Transverse colon (tissue), 4 donors: Measurements from ENCODE around the gene METTL13. TPM values are rescaled to one million over a fixed set of nuclear protein-coding genes. Genes with fewer than 3 reads are reported as not detected.

ENCODE experiments used
- DNase-seq: peaks from one replicate; pipeline ENCODE4 v3.0.0-alpha.2; 2019
- H3K27ac ChIP-seq, 4 donors: fragments of 200-600 bp; sonication (generic); 2 replicates each; pipeline ENCODE4 v1.5.1; 2016 to 2018; ENCODE audit warnings: inconsistent platforms in 4 of 4
- H3K27me3 ChIP-seq: fragments of 200-600 bp; sonication (generic); 2 replicates; pipeline ENCODE4 v1.5.1; 2017; ENCODE audit warnings: inconsistent platforms
- H3K36me3 ChIP-seq, 4 donors: fragments of 200-600 bp; sonication (generic); 2 replicates each; pipeline ENCODE4 v1.5.1; 2017 to 2019; ENCODE audit warnings: inconsistent platforms in 4 of 4
- H3K4me1 ChIP-seq, 4 donors: fragments of 200-600 bp; sonication (generic); 2 replicates each; pipeline ENCODE4 v1.5.1; 2017 to 2020; ENCODE audit warnings: inconsistent platforms in 4 of 4
- H3K4me3 ChIP-seq, 4 donors: fragments of 200-600 bp; sonication (generic); 1 replicate in 1 of 4; 2 replicates in 3 of 4; pipeline versions ENCODE4 v1.5.1 to v1.6.1; 2017 to 2019; ENCODE audit warnings: inconsistent platforms in 4 of 4
- H3K9me3 ChIP-seq, 2 donors: fragments of 200-600 bp; sonication (generic); 2 replicates each; pipeline ENCODE4 v1.5.1; 2017 to 2019; ENCODE audit warnings: inconsistent platforms in 2 of 2
- EP300 ChIP-seq: sonication (generic); formaldehyde crosslinking; IDR thresholded peaks from one replicate; pipeline ENCODE4 v1.6.1; 2017; ENCODE audit warnings: antibody characterized with exemption, low read depth
- POLR2A ChIP-seq: fragments of 450-650 bp; IDR thresholded peaks from one replicate; pipeline ENCODE4 v1.6.1; 2016; ENCODE audit warnings: antibody characterized with exemption, mild to moderate bottlenecking, moderate library complexity
- POLR2AphosphoS5 ChIP-seq, 3 donors: sonication (generic); formaldehyde crosslinking; IDR thresholded peaks; one replicate each; pipeline ENCODE4 v1.6.1; 2016; ENCODE audit warnings: antibody characterized with exemption in 3 of 3
- WGBS, 2 donors: methylation state at CpG; one replicate each; pipeline ENCODE4 v1.1.5; 2018; ENCODE audit warnings: low coverage in 1 of 2; 5-methylcytosine and 5-hydroxymethylcytosine counted together
- in situ Hi-C, 4 donors: fragments of 200-750 bp; cut with MboI; loops; one replicate each; pipeline versions ENCODE4 v1.15.0 to v1.15.1; 2017; ENCODE audit warnings: low sequenced_read_pairs in 3 of 4, low pct_ligation_motif_present in 1 of 4, low pct_unique_long_range_greater_than_20kb in 1 of 4
- intact Hi-C: fragments of 100-400 bp; cut with DNase I; formaldehyde crosslinking; loops from one replicate; pipeline ENCODE4 v1.15.1; 2023; ENCODE audit warnings: low total_unique reads
- small RNA-seq, 4 donors: library from RNA; depleted of rRNA; stranded (forward); fragments of <200 nt; gene quantifications; one replicate each; pipeline ENCODE3, GENCODE V24; 2016
- total RNA-seq, 4 donors: library from RNA; depleted of rRNA; stranded (reverse); fragments of >200 nt; gene quantifications; one replicate each; pipeline ENCODE4 v1.1.0, GENCODE V29; 2016
- TF ChIP-seq, protein P1 (sequence below), 5 experiments: fragments of 200-600 bp in 3 of 5; fragments of 450-650 bp in 2 of 5; sonication (generic) in 3 of 5; IDR thresholded peaks; 1 replicate in 2 of 5; 2 replicates in 3 of 5; pipeline ENCODE4 v1.5.1; 2016 to 2017; ENCODE audit warnings: antibody characterized with exemption in 5 of 5, inconsistent platforms in 3 of 5, mild to moderate bottlenecking in 2 of 5, moderate library complexity in 1 of 5

The METTL13 gene
- total RNA-seq, 4 donors from 2014 or later: 10.5 to 80.8 (median 25.8) TPM

DNA sequence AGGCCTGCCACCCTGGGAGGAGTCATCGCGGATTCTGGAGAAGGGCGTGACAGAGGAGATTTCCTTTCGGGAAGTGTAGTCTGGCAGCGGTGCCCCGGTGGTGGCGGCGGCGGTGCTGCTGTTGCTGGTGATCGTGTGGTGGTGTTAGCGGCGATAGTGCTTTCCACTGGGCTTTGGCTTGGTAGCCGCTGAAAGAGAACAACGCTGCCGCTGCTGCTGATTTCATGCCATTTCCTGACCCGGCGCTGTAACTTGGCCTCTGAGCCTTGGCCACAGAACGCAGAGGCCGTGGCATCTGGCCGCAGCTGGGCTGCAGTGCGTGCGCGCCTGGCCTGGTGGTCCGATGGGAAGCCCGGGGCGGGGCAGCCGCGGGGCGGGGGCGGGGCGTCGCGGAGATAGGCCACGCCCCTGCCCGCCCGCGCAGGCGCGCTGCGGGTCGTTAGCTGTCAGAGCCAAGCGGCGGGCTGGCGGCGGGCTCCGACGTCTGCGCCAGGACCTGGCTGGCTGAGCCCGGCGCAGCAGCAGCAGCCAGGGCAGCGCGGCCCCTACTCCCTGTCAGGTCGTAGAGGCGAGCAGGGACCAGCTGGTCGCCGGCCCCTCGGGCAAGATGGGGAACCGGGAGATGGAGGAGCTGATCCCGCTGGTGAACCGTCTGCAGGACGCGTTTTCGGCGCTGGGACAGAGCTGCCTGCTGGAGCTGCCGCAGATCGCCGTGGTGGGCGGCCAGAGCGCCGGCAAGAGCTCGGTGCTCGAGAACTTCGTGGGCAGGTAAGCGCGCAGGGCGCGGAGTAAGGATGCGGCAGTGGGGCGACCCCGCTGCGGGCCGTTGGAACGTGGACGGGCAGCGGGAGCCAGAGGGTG, 59.8 kb downstream of the METTL13 start, which contains the start of gene DNM3:
TSS of gene DNM3 (plus strand) at position 449 of the 861 bp plus-strand sequence. CDS start at position 608, 159 bp downstream.
- peak in 2 of 3 donors; percentile 52 to 80 for TF ChIP-seq POLR2AphosphoS5 (IDR thresholded peaks at IDR 0.05)
- TF ChIP-seq, protein P1, sequence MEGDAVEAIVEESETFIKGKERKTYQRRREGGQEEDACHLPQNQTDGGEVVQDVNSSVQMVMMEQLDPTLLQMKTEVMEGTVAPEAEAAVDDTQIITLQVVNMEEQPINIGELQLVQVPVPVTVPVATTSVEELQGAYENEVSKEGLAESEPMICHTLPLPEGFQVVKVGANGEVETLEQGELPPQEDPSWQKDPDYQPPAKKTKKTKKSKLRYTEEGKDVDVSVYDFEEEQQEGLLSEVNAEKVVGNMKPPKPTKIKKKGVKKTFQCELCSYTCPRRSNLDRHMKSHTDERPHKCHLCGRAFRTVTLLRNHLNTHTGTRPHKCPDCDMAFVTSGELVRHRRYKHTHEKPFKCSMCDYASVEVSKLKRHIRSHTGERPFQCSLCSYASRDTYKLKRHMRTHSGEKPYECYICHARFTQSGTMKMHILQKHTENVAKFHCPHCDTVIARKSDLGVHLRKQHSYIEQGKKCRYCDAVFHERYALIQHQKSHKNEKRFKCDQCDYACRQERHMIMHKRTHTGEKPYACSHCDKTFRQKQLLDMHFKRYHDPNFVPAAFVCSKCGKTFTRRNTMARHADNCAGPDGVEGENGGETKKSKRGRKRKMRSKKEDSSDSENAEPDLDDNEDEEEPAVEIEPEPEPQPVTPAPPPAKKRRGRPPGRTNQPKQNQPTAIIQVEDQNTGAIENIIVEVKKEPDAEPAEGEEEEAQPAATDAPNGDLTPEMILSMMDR (IDR thresholded peaks at IDR 0.05): no peak
- no peaks in the 10 kb centered on the region for H3K36me3 ChIP-seq
- no peaks in the 10 kb centered on the region for H3K9me3 ChIP-seq
- 2% methylated on average over 41 of the region's 85 CpGs; no CpG with 5 or more reads in 1 of the 2 donors for WGBS, 2 donors
- peak; percentile 81 for DNase-seq
- H3K27me3 ChIP-seq: peaks cover 12% of the 10 kb centered on the region
- in situ Hi-C loops: no loop called here
- H3K27ac ChIP-seq: peak within 1 kb of the TSS; percentile 51 to 72 (median 68)
- H3K4me1 ChIP-seq: peaks cover 0 to 12% (median 11%) of the 10 kb centered on the region in 4 donors
- intact Hi-C loops: no loop called here
- peak within 1 kb of the TSS; percentile 47 to 95 (median 62) for H3K4me3 ChIP-seq

DNA sequence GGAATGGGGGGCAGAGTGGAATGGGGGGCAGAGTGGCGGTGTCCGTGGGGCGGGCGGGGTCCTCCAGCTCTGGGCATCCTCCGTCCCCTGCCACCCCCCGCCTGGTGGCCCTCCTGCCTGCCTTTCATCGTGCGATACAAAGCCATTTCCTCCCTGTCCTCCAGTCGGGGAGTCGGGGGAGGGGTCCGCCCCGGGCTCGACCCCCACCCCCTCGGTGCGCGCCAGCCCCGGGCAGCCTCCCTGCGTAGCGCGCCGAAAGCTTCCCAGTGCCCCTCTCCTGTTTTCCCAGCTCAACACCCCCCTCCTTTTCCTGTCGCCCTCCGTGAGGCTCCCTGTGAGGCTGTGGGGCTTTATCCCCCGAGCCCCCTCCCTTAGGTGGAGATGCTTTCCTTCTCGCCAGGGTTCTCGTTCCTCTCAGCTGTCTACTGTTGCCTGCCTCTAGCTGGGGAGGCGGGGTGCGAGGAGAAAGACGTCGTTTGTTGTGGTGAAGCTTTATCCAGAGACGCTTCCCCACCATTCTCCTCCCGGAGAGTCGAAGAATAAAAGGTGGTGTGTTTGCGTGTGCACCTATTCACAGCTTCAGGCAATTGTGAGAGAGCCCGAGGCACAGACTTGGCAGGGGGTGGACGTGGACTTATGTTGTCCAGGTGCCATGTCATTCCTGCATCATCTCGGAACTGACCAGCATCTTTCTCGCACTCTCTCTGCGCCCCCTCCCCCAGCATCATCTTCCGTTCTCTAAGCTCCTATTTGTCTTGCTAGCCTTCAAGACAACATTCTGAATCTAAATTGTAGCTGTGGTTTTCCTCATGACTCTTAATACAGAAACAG, 60.7 kb downstream of the METTL13 start:
- TF ChIP-seq POLR2A: no peak
- no peak for TF ChIP-seq EP300
- in situ Hi-C loops: no loop called here
- Histone ChIP-seq H3K36me3 (no peaks in the 10 kb centered on the region), H3K4me1 (peaks cover 0 to 12% (median 11%) of the 10 kb centered on the region in 4 donors), H3K4me3 (peak overlapping the region; percentile 47 to 95 (median 62)), H3K27ac (peak overlapping the region; percentile 51 to 72 (median 68)), H3K9me3 (no peaks in the 10 kb centered on the region), H3K27me3 (peaks cover 12% of the 10 kb centered on the region)
- 5 to 9% methylated on average over 5 to 39 of the region's 40 CpGs for WGBS, 2 donors
- no peak for DNase-seq
- intact Hi-C loops: no loop called here

DNA sequence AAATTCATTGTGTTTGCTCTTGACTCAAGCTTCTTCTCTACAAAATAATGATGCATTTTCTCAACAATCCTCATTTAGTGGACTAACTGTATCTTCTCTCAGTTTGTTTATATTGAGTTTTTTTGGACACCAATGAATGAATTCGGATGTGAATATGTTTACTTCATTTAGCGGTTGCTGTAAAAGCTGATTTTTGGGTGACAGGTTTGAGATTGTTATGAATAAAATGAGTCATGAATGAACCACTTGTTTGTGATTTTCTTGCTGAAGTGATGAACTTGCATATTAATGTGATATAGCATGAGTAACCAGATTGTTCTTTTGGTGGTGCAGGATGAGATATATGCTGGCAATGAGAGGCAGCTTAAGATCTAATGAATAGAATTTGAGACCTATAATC, 62.9 kb downstream of the METTL13 start:
- Histone ChIP-seq H3K27ac (no peak overlapping the region), H3K9me3 (no peaks in the 10 kb centered on the region), H3K27me3 (peaks cover 12% of the 10 kb centered on the region), H3K36me3 (no peaks in the 10 kb centered on the region), H3K4me3 (no peak overlapping the region), H3K4me1 (peaks cover 0 to 12% (median 11%) of the 10 kb centered on the region in 4 donors)
- intact Hi-C loops: no loop called here
- in situ Hi-C loops: no loop called here
- WGBS, 2 donors: 79% methylated on average over 2 of the region's 2 CpGs
- DNase-seq: no peak
- TF ChIP-seq, protein P1 (IDR thresholded peaks at IDR 0.05): no peak
- TF ChIP-seq EP300 (no peak), POLR2AphosphoS5 (IDR thresholded peaks at IDR 0.05) (no peak), POLR2A (no peak)

DNA sequence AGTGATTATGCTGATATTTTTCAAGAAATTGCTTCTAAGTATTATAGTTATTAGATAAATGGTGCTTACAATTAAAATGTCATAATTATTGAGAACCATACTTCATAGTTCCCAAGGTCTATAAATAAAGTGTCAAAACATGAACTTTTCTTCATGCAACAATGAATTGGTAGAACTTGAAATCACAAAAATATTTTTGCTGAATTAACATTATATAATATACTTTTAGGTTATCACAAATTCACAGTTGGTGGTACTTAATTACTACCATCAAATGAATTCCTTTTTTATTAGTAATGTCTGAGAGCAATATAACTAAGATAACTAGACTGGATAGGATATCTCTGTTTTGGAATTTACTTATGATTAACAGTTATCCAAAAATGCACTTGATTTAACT, 64.5 kb downstream of the METTL13 start:
- Histone ChIP-seq H3K27me3 (peaks cover 12% of the 10 kb centered on the region), H3K9me3 (no peaks in the 10 kb centered on the region), H3K36me3 (no peaks in the 10 kb centered on the region), H3K4me3 (no peak overlapping the region), H3K27ac (no peak overlapping the region), H3K4me1 (peaks cover 0 to 12% (median 11%) of the 10 kb centered on the region in 4 donors)
- in situ Hi-C loops: no loop called here
- intact Hi-C loops: no loop called here
- TF ChIP-seq EP300 (no peak), POLR2A (no peak)
- no peak for DNase-seq

Small RNA genes lying within 50 kb of the gene (small RNA-seq; reads per million reads assigned to genes)
- gene RF00601: 0 reads per million in 4 donors

Other genes with a start within 250 kb of the METTL13 start
- gene MYOCOS, start 159.4 kb upstream of the METTL13 start, total RNA-seq: not detected
- 1 to 10 TPM in 3 of 4 donors, under 1 TPM in 1; 0.40 to 7.6 (median 2.5) TPM for gene MYOC, start 129.0 kb upstream of the METTL13 start, total RNA-seq
- 10 to 100 TPM in 1 of 4 donors, 1 to 10 TPM in 3; 6.0 to 14.3 (median 9.4) TPM for gene VAMP4, start 39.6 kb upstream of the METTL13 start, total RNA-seq
- gene DNM3, start 59.8 kb downstream of the METTL13 start, total RNA-seq: 1 to 10 TPM in 2 of 4 donors, not detected in 2; 2.7 to 3.3 TPM